Activated CD4-positive, alpha-beta T cell treated with anti-CD3 and anti-CD28 coated beads, Interleukin-2, amount 50 U/mL, for 1 hour (primary cell): ENCODE measurements around the gene TAF7.
A peak's percentile ranks its signal among the peaks of the same experiment; 100 is the strongest.
"Not testable (repeated sequence)": the region's sequence is repeated elsewhere in the genome, so short reads cannot be mapped to it uniquely, and the experiment has no call there.

Source experiments
- DNase-seq: peaks from one replicate; pipeline ENCODE4 v3.0.0-alpha.2; 2020

TAF7 gene

DNA sequence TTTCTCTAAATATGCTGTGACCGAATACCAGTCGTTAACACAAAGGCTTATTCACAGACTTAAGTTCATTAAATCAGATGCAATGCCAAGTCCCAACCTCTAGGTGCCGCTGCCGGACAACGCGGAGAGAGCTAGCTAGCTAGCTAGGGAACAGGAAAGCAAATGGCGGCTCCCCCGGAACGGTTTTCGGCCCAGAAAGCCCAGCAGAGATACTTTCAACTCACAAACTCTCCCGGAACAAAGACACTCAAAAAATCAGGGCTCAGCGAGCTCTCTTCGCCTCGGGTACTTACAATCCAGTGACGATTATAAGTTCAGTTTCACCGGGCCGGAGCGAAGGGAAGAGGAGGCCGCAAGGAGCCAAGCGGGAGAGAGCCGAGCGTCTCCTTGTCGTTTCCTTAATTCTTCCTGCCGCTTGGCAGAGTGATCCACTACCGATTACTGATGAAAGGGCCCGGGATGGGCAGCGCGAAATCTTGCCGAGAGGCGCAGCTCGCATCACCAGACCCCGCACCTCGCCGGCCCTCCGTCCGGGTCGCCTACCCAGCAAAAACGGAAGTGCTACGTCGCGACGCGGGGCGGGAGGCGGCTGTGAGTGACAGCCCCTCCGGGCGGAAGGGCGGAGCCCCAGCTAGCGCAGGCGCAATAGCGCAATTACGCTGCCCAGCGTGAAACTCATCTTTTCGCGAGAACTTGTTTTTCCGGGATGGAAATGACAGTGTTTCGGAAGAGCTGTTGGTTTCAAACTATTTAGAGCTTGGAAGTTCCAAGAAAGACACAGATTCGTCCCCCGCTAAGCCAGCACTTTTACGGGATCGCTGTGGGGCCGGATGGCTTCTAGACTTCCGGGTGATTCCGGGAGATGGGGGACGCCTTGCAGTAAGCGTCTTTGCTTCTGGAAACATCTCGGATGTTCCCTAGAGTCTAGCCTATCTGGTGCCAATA is at the start of gene TAF7:
TSS of gene TAF7 (minus strand) at position 560 of the 945 bp plus-strand sequence. CDS start 740 bp downstream, outside the sequence.
- peak; percentile 90 for DNase-seq

GRCh38 chr5:141366016-141366896 is 45.7 kb upstream of the TAF7 start:
- DNase-seq = no peak

- DNase-seq = no peak
Observed at GRCh38 chr5:141363952-141364660, 43.5 kb upstream of the TAF7 start, which contains the start of gene PCDHGA5. Gene PCDHGA5 (plus strand): TSS chr5:141364162. CDS start chr5:141364331, 169 bp downstream.

DNA sequence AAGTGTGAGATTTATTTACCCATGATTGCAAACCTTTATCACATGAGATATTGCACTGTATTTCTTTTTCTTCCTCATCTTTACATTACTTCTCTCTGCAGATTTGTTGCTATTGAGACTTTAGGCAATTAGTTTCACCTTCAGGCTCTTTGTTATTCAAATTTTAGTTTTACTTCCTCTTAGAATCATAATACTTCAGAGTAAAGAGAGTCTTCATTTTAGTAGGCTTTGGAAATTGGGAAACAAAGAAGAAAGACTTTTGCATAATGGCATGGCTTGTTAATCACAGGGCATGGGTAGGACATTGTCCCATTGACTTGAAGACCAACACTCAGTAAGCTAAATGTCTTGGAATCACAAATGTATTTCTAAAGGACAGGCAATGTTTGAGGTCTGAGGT is 42.1 kb upstream of the TAF7 start:
- no peak for DNase-seq

GRCh38 chr5:141360685-141361084 is 40.1 kb upstream of the TAF7 start:
- no peak for DNase-seq

GRCh38 chr5:141359790-141360426 is 39.3 kb upstream of the TAF7 start, which contains the start of gene PCDHGB2:
Gene PCDHGB2 (plus strand): TSS chr5:141359994. CDS start chr5:141360136, 142 bp downstream.
- DNase-seq = no peak

- DNase-seq = no peak
Observed at GRCh38 chr5:141356950-141357349, 36.4 kb upstream of the TAF7 start.

DNA sequence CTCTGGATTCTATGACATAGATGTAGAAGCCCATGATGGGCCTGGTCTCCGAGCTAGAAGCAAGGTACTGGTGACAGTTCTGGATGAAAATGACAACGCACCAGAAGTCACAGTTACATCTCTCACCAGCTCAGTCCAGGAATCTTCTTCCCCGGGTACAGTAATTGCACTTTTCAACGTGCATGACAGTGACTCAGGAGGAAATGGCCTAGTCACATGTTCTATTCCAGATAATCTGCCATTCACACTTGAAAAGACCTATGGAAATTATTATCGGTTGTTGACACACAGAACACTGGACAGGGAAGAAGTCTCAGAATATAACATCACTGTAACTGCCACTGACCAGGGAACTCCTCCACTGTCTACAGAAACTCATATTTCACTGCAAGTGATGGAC is 35.5 kb upstream of the TAF7 start:
- DNase-seq = no peak

GRCh38 chr5:141355641-141356040 is 35.1 kb upstream of the TAF7 start:
- DNase-seq = no peak

DNA sequence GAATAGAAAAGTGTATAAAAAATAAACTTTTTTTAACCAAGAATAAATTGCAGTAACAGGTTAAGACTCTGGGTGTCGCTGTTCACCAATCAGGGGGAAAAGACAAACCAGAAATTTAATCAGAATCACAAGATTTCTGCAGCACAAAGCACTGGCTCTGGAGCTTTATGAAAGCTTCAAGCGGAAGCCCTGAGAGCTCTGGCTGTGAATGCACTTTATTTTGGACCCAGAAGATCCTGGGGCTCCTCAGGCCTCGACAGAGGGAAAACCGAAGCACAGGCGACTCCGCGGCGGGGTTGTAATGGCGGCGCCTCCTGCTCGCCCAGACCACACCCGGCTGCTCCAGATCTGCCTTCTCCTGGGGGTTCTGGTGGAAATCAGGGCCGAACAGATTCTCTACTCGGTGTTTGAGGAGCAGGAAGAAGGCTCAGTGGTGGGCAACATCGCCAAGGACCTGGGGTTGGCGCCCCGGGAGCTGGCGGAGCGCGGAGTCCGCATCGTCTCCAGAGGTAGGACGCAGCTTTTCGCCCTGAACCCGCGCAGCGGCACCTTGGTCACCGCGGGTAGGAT is 34.4 kb upstream of the TAF7 start, which contains the start of gene PCDHGA4:
TSS of gene PCDHGA4 (plus strand) at position 122 of the 570 bp plus-strand sequence. CDS start at position 209, 87 bp downstream.
- DNase-seq = no peak

DNA sequence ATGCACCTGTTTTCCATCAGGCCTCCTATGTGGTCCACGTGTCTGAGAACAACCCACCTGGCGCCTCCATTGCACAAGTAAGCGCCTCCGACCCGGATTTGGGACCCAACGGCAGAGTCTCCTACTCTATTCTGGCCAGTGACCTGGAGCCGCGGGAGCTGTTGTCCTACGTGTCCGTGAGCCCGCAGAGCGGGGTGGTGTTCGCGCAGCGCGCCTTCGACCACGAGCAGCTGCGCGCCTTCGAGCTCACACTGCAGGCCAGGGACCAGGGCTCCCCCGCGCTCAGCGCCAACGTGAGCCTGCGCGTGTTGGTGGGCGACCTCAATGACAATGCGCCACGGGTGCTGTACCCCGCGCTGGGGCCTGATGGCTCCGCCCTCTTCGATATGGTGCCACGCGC is 31.0 kb upstream of the TAF7 start:
- DNase-seq = no peak

DNA sequence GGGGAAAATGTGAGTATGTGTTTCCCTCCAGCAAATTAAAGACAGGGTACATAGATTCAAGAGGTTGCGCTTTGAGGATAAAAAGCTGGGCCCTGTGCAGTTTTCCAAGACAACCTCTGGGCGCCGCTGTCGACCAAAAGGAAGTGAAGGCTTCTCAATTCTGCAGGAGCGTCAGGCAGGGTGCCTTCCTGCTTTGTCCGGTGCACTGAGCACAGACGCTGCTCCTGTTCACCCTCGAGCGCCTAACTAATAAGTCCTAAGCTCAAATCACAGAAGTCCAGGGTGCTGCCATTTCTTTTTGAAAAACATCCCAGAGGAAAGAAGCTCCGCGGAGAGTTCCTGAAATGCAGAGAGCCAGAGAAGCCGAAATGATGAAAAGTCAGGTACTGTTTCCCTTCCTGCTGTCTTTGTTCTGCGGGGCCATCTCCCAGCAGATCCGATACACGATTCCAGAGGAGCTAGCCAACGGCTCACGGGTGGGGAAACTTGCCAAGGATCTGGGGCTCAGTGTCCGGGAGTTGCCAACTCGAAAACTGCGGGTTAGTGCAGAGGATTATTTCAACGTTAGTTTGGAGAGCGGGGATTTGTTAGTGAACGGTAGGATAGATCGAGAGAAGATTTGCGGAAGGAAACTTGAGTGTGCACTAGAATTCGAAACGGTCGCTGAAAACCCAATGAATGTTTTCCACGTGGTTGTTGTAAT is 29.5 kb upstream of the TAF7 start, which contains the start of gene PCDHGB1:
TSS of gene PCDHGB1 (plus strand) at position 183 of the 703 bp plus-strand sequence. CDS start at position 345, 162 bp downstream.
- DNase-seq = peak; percentile 24

DNA sequence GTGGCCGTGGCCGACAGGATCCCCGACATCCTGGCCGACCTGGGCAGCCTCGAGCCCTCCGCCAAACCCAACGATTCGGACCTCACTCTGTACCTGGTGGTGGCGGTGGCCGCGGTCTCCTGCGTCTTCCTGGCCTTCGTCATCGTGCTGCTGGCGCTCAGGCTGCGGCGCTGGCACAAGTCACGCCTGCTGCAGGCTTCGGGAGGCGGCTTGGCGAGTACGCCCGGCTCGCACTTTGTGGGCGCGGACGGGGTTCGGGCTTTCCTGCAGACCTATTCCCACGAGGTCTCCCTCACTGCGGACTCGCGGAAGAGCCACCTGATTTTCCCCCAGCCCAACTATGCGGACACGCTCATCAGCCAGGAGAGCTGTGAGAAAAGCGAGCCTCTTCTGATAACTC is 25.4 kb upstream of the TAF7 start:
- not testable (repeated sequence) for DNase-seq

- DNase-seq = no peak
Observed at GRCh38 chr5:141345327-141345726, 24.7 kb upstream of the TAF7 start.

GRCh38 chr5:141343953-141344463 is 23.4 kb upstream of the TAF7 start:
- no peak for DNase-seq

GRCh38 chr5:141343242-141343952 is 22.8 kb upstream of the TAF7 start, which contains the start of gene PCDHGA3:
Gene PCDHGA3 (plus strand): TSS chr5:141343829. CDS start chr5:141344034, 205 bp downstream.
- DNase-seq = no peak

- DNase-seq = no peak
Observed at GRCh38 chr5:141342773-141343172, 22.2 kb upstream of the TAF7 start.

GRCh38 chr5:141340781-141341354 is 20.3 kb upstream of the TAF7 start:
- not testable (repeated sequence) for DNase-seq
